ENCODE results near the gene RRM1.

RRM1 gene

GRCh38 chr11:4065601-4066377 lies 28.8 kb upstream of the RRM1 start:
- no peak for TF ChIP-seq CTCF (IDR thresholded peaks at IDR 0.05; ENCODE audit: insufficient read depth, low read depth, low read length, missing control alignments)
- no peak for DNase-seq (ENCODE audit: low read depth)
- H3K4me3 ChIP-seq (ENCODE audit: low read depth, low read length): no peak overlapping the region

DNA sequence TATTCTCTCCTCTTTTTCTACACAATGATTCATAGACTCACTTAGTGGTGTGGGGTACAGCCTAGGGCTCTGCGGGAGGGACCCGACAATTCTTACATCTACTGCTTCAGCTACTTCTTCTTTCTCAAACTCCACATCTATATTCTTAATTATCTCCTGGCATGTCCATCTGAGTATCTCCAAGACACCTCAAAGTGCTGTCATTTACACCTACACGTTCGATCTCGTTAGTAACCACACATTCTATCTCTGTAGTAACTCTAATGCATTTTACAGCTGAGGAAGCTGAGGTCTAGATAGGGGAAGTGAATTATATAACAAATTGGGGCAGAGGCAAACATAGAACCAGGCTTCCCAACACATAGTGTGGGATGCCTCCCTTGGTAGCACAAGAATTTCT lies 27.7 kb upstream of the RRM1 start:
- no peak for DNase-seq (ENCODE audit: low read depth)
- H3K4me3 ChIP-seq (ENCODE audit: low read depth, low read length): no peak overlapping the region
- no peak for TF ChIP-seq CTCF (IDR thresholded peaks at IDR 0.05; ENCODE audit: insufficient read depth, low read depth, low read length, missing control alignments)

DNA sequence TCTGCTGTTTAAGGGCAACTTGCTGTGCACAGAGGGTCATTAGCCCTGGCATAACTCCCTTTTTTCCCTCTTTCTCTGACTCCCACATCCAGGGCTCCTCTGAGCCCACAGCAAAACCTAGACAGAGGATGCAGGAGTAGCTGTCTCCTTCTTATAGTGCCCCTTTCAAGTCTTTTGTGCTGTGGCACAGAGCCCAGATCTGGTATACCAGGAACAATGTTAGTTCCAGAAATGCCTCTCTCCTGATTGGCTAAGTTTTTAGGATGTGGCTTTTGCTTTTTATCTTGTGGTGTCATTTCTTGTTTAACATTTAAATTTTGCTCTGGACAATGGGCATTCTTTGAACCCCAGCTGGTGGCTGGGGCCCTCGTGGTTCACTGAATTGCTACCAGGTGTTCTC lies 25.6 kb upstream of the RRM1 start:
- no peak for TF ChIP-seq CTCF (IDR thresholded peaks at IDR 0.05; ENCODE audit: insufficient read depth, low read depth, low read length, missing control alignments)
- H3K4me3 ChIP-seq (ENCODE audit: low read depth, low read length): no peak overlapping the region
- no peak for DNase-seq (ENCODE audit: low read depth)

DNA sequence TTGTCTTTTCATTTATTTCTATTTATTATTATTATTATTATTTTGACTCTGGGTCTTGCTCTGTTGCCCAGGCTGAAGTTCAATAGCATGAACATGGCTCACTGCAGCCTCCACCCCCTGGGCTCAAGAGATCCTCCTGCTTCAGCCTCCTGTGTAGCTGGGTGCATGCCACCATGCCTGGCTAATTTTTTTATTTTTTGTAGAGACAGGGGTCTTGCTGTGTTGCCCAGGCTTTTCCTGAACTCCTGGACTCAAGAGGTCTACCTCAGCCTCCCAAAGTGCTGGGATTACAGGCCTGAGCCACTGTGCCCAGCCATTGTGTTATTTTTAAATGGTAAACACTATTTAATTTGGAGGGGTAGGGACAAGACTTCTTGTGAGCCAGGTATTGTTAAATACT lies 23.3 kb upstream of the RRM1 start:
- TF ChIP-seq CTCF (IDR thresholded peaks at IDR 0.05; ENCODE audit: insufficient read depth, low read depth, low read length, missing control alignments): no peak
- H3K4me3 ChIP-seq (ENCODE audit: low read depth, low read length): no peak overlapping the region
- DNase-seq (ENCODE audit: low read depth): no peak

GRCh38 chr11:4071914-4072313 lies 22.7 kb upstream of the RRM1 start:
- no peak overlapping the region for H3K4me3 ChIP-seq (ENCODE audit: low read depth, low read length)
- no peak for TF ChIP-seq CTCF (IDR thresholded peaks at IDR 0.05; ENCODE audit: insufficient read depth, low read depth, low read length, missing control alignments)
- no peak for DNase-seq (ENCODE audit: low read depth)

DNA sequence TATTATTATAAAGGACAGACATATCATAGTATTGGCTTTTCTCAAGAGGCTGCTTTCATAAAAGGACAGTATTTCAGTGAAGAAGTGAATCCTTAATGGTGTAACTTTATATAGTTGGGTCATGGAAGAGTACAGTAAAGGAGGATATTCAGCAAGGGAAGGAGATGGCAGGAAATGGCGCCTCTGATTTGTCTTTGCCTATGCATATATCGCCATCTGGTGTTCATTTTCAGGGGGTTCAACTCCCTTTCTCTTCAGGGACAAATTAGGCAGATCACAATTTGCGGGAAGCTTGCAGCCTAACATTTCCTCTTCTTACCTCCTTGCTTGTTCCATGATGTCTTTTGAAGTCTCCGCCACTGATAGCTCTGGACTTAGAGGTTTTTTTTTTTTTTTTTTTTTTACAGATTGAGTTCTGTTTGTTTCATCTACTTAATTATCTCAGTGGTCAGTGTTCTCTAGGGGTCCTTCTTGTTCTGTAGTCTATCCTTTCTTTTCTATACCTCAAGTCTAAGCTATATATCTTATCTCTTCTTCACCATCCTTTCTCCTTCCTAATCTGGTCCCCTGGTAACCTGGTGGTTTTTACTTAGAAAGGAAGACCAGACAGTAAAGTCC lies 21.8 kb upstream of the RRM1 start:
- H3K4me3 ChIP-seq (ENCODE audit: low read depth, low read length): no peak overlapping the region
- DNase-seq (ENCODE audit: low read depth): peak; percentile 84
- TF ChIP-seq CTCF (IDR thresholded peaks at IDR 0.05; ENCODE audit: insufficient read depth, low read depth, low read length, missing control alignments): peak; percentile 68
